Measurements from ENCODE around the gene DOCK9. TPM values are rescaled to one million over a fixed set of nuclear protein-coding genes. Genes with fewer than 3 reads are reported as not detected.

DOCK9 gene
- total and polyA plus RNA-seq, 2 donors (not counting 3 experiments of a cell fraction or from before 2014, with no cell fraction given) = 147 to 323 TPM

DNA sequence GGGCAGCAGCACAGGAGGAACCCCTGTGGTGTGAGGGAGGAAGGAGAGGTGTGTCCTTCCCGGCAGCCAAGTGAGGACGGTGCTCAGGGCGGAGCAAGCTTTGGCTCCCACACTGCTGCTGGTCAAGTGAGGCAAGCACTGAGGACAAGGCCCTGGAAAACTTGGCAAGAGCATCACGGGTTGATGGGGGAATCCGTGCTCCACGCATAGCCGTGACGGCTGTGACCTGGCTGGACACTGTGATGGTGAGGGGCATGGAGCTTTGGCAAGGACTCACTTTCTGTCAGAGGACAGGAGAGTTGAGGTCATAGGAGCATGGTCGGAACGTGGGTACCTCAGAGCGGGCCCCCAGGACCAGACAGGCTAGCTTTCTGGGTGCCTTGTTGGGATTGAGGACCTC, 196.4 kb downstream of the DOCK9 start:
- dilution Hi-C loops (cut with MboI; ENCODE audit: extremely low pct_ligation_motif_present, low sequenced_read_pairs) = no loop called here
- no peaks in the 10 kb centered on the region for H3K79me2 ChIP-seq (ENCODE audit: control insufficient read depth, insufficient read depth, low read length)

More for the DNA sequence above, 196.4 kb downstream of the DOCK9 start:
- Histone ChIP-seq H3K9ac (replicated peaks; ENCODE audit: extremely low read depth, insufficient read depth, low read length) (no peak overlapping the region), H3K4me2 (ENCODE audit: insufficient read depth, low read length) (no peak overlapping the region), H2AFZ (ENCODE audit: low read depth, low read length) (no peak overlapping the region), H3K9me1 (replicated peaks; ENCODE audit: control insufficient read depth, extremely low read depth, insufficient read depth, low read length) (no peaks in the 10 kb centered on the region), H3K27ac (ENCODE audit: insufficient read depth, low read depth, low read length) (no peak overlapping the region), H3K4me3 (replicated peaks in 1 of 3; ENCODE audit: insufficient read depth in 1 of 3, low read depth in 1 of 3, low read length in 3 of 3) (no peak overlapping the region), H3K4me1 (ENCODE audit: control insufficient read depth, extremely low read depth, insufficient read depth, low read length) (peaks cover 3% of the 10 kb centered on the region), H3K36me3 (ENCODE audit: control insufficient read depth in 2 of 2, extremely low read depth in 1 of 2, insufficient read depth in 2 of 2, low read length in 2 of 2) (no peaks in the 10 kb centered on the region), H3K27me3 (ENCODE audit: control insufficient read depth in 2 of 2, insufficient read depth in 2 of 2, low read length in 2 of 2) (peaks cover 8 to 9% of the 10 kb centered on the region in 2 experiments), H4K20me1 (replicated peaks; ENCODE audit: control insufficient read depth, extremely low read depth, insufficient read depth, low read length) (no peaks in the 10 kb centered on the region), H3K9me3 (replicated peaks; ENCODE audit: control insufficient read depth, insufficient read depth, low read length) (no peaks in the 10 kb centered on the region)
- intact Hi-C loops (cut with micrococcal nuclease) = no loop called here
- ChIA-PET CTCF (no interaction called here), POLR2A (no interaction called here)
- DNase-seq (ENCODE audit: low read depth, low spot score) (no peak), FAIRE-seq (no peak)
- TF ChIP-seq, protein P1, sequence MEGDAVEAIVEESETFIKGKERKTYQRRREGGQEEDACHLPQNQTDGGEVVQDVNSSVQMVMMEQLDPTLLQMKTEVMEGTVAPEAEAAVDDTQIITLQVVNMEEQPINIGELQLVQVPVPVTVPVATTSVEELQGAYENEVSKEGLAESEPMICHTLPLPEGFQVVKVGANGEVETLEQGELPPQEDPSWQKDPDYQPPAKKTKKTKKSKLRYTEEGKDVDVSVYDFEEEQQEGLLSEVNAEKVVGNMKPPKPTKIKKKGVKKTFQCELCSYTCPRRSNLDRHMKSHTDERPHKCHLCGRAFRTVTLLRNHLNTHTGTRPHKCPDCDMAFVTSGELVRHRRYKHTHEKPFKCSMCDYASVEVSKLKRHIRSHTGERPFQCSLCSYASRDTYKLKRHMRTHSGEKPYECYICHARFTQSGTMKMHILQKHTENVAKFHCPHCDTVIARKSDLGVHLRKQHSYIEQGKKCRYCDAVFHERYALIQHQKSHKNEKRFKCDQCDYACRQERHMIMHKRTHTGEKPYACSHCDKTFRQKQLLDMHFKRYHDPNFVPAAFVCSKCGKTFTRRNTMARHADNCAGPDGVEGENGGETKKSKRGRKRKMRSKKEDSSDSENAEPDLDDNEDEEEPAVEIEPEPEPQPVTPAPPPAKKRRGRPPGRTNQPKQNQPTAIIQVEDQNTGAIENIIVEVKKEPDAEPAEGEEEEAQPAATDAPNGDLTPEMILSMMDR (IDR thresholded peaks at IDR 0.05; ENCODE audit: extremely low read depth in 1 of 2, insufficient read depth in 1 of 2, low read depth in 1 of 2, low read length in 2 of 2) = no peak
- TF ChIP-seq GATA2 (IDR thresholded peaks at IDR 0.05; ENCODE audit: insufficient read depth, insufficient read length, low read depth, low read length) = no peak
- no peak for TF ChIP-seq POLR2AphosphoS5 (IDR thresholded peaks at IDR 0.05; ENCODE audit: insufficient read depth, low read depth, low read length)
- no peak for TF ChIP-seq POLR2A (IDR thresholded peaks at IDR 0.05; ENCODE audit: low read depth, low read length)
- TF ChIP-seq JUN (IDR thresholded peaks at IDR 0.05; ENCODE audit: borderline replicate concordance, insufficient read depth, insufficient read length, low read depth) = no peak
- no peak for TF ChIP-seq FOS (IDR thresholded peaks at IDR 0.05; ENCODE audit: borderline replicate concordance, insufficient read depth, low read length)
- TF ChIP-seq, protein P2, sequence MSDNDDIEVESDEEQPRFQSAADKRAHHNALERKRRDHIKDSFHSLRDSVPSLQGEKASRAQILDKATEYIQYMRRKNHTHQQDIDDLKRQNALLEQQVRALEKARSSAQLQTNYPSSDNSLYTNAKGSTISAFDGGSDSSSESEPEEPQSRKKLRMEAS (IDR thresholded peaks at IDR 0.05; ENCODE audit: insufficient read depth, insufficient read length) = no peak
- no TSS peak for BruUV-seq (replicated peaks)

Measured in endothelial cell of umbilical vein (primary cell).